ENCODE results near the gene STARD3.

DNA sequence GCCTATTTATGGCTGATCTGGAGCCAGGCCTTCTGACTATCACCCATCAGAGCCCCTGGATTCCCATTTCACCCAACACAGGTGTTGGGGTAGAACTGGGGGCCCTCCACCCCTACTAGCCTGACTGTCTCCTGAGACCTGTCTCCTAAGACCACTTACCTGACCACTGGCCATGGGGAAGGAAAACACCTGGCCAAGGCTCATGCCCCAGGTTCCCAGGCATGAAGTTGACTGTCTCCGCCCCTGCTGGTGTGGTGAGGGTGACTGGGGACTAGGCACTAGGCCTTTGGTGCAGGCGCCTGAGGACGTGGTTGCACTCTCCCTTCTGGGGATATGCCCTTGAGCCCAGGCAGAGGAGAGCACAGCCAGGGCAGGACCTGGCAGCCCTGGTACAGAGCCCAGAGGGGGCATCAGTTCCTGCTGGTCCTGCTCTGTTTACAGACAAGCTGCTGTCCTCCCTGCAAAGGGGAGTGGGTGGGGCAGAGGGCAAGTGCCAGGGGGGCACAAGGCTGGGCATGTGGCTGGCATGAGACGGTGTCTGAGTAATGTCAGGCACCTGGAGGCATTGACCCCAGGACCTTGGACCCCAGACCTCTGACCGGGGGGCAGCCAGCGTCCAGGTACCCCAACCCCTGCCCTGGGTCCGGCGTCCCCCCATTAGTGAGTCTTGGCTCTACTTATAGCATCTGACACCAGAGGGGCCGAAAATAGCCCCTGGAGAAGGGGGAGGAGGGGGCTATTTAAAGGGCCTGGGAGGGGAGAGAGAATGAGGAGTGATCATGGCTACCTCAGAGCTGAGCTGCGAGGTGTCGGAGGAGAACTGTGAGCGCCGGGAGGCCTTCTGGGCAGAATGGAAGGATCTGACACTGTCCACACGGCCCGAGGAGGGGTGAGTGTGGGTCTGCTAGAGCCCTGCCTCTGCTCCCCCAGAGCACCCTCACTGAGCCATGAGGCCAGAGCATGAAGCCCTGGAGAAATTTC, 27.9 kb downstream of the STARD3 start, which contains the start of gene TCAP:
- TF ChIP-seq CTCF (IDR thresholded peaks at IDR 0.05) (no peak), POLR2A (IDR thresholded peaks at IDR 0.05) (no peak)
